ENCODE measurements around the gene ASAH2B.
"Not testable (repeated sequence)": the region's sequence is repeated elsewhere in the genome, so short reads cannot be mapped to it uniquely, and the experiment has no call there.

Gene ASAH2B

DNA sequence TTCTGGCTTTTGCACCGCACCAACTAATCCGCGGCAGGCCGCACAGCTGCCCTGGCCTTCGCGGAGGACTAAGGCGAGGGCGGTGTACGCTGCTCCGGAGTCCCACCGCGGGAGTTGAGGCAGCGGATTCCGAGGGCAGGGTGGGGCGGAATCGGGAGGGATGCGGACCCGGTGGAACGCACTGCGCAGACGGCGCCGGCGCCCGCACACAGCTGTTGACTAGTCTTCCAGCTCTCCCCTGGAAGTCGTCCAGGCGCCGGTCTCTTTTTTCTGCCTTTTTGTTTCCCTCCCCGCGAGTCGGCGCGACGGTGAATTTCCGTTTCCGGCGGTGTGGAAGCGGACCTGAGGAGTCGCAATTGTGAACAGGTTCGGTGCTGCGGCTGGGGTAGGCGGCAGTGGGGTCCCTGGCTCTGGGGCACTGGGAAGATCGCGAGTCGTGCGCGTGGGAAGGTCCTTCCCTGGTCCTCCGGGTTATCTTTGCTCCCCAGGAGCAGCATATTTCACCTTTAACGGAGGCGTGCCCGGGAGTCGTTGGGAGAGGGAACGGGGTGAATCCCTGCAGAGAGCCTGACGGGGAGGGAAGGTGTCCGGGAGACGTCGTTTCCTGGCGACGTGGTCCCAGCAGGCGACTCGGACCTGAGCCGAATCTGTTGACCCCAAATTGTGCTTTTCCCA, at the start of gene ASAH2B:
ASAH2B (plus strand) TSS at position 319 of the 675 bp plus-strand sequence. CDS start 5,195 bp downstream, outside the sequence.
- DNase-seq: peak; percentile 83
- no peaks in the 10 kb centered on the region for H3K9me3 Mint-ChIP-seq
- peak within 1 kb of the TSS; percentile 94 for H3K4me3 Mint-ChIP-seq
- H3K27ac Mint-ChIP-seq: peak within 1 kb of the TSS; percentile 80
- CTCF ChIA-PET: no interaction called here
- peaks cover 20% of the 10 kb centered on the region for H3K4me1 Mint-ChIP-seq
- no peaks in the 10 kb centered on the region for H3K36me3 Mint-ChIP-seq
- H3K27me3 Mint-ChIP-seq: peaks cover 15% of the 10 kb centered on the region

DNA sequence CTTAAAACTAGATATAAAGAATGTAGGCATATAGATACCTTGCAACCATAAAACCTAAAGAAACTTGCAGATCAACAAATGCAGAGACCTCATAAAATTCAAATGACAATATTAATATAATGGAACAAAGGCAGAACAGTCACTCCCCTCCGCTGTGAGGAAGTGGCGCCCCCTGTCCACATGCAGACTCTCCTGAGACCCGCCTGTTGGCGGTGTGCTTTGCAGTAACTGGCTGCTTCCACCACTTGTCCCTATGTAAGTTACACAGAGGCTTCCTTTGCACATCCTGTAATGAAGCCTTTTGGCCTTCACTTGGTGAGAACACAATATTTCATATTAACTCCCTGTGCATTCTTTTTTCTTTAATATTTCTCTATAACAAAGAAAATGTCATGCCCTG, 41.9 kb upstream of the ASAH2B start:
- DNase-seq, H3K4me1 Mint-ChIP-seq, CTCF ChIA-PET, H3K36me3 Mint-ChIP-seq, H3K9me3 Mint-ChIP-seq, H3K4me3 Mint-ChIP-seq, H3K27me3 Mint-ChIP-seq, H3K27ac Mint-ChIP-seq: not testable (repeated sequence)

DNA sequence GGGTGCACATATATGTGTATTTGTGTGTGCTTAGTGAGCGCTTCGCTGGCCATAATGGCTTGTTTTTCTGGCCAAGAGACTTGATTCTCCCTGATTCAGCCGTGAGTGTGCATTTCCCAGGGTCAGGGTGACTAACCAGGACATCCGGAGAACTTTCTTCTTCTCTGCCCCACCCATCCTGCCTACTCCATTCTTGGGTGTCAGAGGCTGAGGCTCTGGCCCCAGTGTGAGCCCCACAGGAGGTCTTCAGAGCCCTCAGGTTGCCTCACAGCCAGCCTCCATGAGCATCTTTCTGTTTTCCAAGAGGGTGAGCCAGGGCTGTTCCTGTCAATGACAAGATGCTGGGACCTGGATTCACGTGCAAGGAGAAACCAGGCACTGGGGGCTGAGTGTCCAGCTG, 37.8 kb upstream of the ASAH2B start:
- H3K9me3 Mint-ChIP-seq, CTCF ChIA-PET, H3K4me1 Mint-ChIP-seq, H3K27me3 Mint-ChIP-seq, DNase-seq, H3K4me3 Mint-ChIP-seq, H3K36me3 Mint-ChIP-seq, H3K27ac Mint-ChIP-seq: not testable (repeated sequence)

DNA sequence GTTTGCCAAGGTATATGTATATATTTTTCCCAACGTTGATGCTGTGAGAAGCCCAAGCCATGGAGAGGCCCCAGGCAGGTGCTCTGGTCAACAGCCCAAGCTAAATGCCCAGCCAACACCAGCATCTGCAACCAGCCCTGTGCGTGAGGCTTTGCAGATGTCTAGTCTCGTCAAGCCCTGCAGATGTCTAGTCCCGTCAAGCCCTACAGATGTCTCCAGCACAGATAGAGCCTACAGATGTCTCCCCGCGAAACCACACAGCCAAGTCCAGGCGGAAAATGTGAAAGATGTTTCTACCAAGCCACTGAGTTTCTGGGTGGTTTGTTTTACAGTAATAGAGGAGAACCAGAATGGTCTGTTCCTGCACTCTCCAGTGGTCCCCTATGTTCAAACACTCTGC, 36.7 kb upstream of the ASAH2B start:
- H3K36me3 Mint-ChIP-seq, H3K27me3 Mint-ChIP-seq, H3K9me3 Mint-ChIP-seq, H3K27ac Mint-ChIP-seq, H3K4me3 Mint-ChIP-seq, H3K4me1 Mint-ChIP-seq, CTCF ChIA-PET, DNase-seq: not testable (repeated sequence)

DNA sequence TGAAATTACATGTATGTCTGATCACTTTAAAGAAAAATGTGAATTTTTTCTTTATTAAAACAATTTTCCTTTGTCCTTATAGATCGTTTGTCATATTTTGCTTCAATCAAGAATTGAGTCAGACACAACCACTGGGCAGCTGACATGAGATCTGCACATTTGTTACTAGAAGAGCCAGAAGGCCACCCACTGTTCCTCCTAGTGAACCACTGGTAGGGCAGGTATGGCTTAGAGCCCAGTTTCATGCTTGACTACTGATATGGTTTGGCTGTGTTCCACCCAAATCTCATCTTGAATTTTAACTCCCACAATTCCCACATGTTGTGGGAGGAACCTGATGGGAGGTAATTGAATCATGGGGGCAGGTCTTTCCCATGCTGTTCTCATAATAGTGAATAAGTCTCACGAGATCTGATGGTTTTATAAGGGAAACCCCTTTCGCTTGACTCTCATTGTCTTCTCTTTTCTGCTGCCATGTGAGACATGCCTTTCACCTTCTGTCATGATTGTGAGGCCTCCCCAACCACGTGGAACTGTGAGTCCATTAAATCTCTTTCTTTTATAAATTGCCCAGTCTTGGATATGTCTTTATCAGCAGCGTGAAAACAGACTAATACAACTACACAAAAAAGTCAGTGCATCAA, 35.2 kb upstream of the ASAH2B start:
- H3K4me3 Mint-ChIP-seq, H3K27ac Mint-ChIP-seq, H3K27me3 Mint-ChIP-seq, H3K4me1 Mint-ChIP-seq, DNase-seq, H3K9me3 Mint-ChIP-seq, H3K36me3 Mint-ChIP-seq, CTCF ChIA-PET: not testable (repeated sequence)

DNA sequence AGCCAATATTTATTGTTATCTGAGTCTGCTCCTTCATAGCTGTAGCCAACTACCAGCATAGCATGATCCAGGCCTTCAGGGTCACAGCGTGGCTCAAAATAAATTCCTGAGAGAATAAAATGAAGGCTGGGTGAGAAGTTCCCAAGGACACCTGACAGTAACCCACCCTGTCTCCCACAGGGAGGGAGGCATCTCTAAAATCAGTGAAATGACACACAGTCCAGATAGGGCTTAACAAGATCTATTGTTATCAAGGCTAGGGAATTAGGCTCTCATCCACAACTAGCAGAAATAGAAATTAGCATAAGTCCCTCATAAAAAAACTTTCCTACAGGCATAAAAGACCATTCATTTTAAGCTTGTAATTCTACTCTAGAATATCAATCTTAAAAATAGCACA, 33.7 kb upstream of the ASAH2B start:
- H3K4me1 Mint-ChIP-seq, H3K36me3 Mint-ChIP-seq, H3K9me3 Mint-ChIP-seq, CTCF ChIA-PET, H3K4me3 Mint-ChIP-seq, H3K27me3 Mint-ChIP-seq, DNase-seq, H3K27ac Mint-ChIP-seq: not testable (repeated sequence)

DNA sequence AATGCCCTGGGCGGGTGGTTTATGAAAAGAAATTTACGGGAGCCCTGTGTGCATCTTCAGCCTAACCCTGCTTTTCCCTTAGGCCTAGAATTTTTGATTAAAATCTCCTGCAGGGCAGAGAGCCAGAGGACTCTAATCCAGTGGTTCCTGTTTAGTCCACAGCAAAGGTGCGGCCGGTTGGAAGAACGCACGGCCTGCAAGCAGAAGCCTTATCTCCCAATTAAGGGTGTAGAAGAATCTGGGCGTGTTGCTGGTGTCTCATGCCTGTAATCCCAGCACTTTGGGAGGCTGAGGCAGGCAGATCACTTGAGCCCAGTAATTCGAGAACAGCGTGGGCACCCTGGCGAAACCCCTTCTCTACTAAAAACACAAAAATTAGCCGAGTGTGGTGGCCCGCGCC, 29.5 kb upstream of the ASAH2B start:
- H3K4me1 Mint-ChIP-seq, H3K4me3 Mint-ChIP-seq, CTCF ChIA-PET, H3K27me3 Mint-ChIP-seq, H3K27ac Mint-ChIP-seq, DNase-seq, H3K9me3 Mint-ChIP-seq, H3K36me3 Mint-ChIP-seq: not testable (repeated sequence)

DNA sequence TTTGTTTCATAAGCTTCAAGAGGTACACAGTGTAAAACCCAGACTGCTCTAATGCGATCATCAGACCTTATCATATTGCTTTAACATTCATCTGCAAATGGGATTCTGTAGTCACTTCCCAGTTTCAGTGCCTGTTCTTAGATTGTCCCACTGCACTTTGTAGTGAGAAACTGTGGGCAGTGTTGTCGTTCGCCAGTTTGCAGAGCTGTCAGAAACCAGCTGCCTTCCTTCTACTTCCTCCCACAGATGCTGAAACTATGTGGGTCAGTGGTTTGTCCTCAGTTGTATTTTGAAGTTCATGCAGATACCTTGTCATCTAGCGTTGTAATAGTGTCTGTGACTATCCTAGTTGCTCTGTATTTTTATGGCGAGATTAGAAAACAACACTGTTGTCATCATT, 15.9 kb upstream of the ASAH2B start:
- H3K9me3 Mint-ChIP-seq, H3K36me3 Mint-ChIP-seq, CTCF ChIA-PET, H3K4me1 Mint-ChIP-seq, DNase-seq, H3K4me3 Mint-ChIP-seq, H3K27ac Mint-ChIP-seq: not testable (repeated sequence)
- peaks cover 15% of the 10 kb centered on the region for H3K27me3 Mint-ChIP-seq

DNA sequence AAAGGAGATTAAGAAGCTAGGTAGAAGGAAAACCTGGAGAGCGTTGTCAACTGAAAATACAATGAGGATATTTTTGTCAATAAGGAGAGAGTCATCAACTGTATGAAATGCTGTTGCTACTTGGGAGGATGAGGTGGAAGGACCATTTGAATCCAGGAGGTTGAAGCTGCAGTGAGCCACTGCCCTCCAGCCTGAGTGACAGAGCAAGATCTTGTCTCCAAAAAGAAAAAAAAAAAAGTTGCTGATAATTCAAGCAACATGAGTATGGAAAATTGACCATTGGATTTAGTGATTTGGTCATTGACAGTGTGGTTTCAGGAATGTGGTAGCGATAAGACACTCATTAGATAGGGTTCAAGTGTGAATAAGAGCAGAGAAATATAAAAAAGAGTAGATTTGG, 11.6 kb upstream of the ASAH2B start:
- DNase-seq, H3K4me1 Mint-ChIP-seq, H3K27ac Mint-ChIP-seq, CTCF ChIA-PET, H3K36me3 Mint-ChIP-seq, H3K4me3 Mint-ChIP-seq, H3K9me3 Mint-ChIP-seq: not testable (repeated sequence)
- H3K27me3 Mint-ChIP-seq: peaks cover 17% of the 10 kb centered on the region

DNA sequence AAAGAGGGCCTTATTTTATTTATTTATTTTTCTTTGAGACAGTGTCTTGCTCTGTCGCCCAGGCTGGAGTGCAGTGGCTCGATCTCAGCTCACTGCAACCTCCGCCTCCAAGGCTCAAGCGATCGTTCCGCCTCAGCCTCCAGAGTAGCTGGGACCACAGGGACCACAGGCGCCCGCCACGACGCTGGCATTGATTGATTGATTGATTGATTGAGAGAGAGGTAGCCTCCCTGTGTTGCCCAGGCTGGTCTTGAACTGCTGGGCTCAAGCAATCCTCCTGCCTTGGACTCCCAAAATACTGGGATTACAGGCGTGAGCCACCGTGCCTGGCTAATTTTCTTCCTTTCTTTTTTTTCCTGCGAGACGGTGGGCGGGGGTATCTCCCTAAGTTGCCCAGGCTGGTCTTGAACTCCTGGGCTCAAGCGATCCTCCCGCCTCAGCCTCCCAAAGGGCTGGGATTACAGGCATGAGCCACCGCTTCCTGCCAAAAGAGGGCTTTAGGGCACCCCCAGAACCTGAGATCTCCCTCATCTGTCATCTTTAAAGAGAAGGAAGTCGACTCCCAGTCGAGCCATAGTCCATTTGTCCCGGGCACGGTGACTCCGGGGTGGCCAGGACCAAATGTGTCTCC, 634 bp upstream of the ASAH2B start:
- Mint-ChIP-seq H3K27me3 (peaks cover 21% of the 10 kb centered on the region), H3K4me1 (peaks cover 20% of the 10 kb centered on the region), H3K27ac (peak overlapping the region; percentile 75), H3K4me3 (peak overlapping the region; percentile 94)
- H3K9me3 Mint-ChIP-seq, CTCF ChIA-PET, DNase-seq, H3K36me3 Mint-ChIP-seq: not testable (repeated sequence)

DNA sequence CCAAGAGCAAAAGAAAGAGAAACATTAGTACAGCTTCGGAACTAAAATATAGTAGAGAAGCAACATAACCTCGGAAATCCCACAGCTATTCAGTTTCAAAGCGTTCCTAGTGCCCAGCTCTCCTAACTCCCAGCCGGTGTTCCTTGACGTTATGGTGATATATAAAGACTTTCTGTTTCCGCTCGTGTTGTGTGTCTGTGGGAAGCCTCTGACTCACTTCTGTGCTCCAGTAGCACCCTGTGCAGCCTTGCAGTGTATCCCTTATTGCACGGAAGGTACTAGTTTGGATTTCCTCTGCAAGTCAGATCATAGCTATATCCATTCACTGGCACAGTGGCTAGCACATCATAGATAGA, 535 bp downstream of the ASAH2B start:
- CTCF ChIA-PET: no interaction called here
- Mint-ChIP-seq H3K9me3 (no peaks in the 10 kb centered on the region), H3K27me3 (peaks cover 15% of the 10 kb centered on the region), H3K27ac (no peak overlapping the region), H3K36me3 (no peaks in the 10 kb centered on the region), H3K4me1 (peaks cover 20% of the 10 kb centered on the region), H3K4me3 (peak overlapping the region; percentile 94)
- DNase-seq: peak; percentile 25

DNA sequence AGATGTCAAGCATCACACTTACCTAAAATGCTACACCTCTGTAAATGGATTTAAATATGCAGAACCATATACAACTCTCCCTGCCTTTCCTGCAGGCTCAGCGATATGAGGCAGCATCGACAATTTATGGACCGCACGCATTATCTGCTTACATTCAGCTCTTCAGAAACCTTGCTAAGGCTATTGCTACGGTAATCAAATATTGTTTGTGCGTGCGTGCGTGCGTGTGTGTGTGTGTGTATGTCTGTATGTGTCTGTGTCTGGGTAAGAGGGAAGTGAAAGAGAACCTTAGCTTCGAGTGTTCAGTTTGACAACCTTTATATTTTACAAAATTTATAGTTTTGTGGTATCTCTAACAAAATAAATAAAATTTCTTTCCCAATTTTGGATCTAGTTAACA, 3.1 kb downstream of the ASAH2B start:
- H3K4me3 Mint-ChIP-seq, CTCF ChIA-PET, DNase-seq, H3K27ac Mint-ChIP-seq, H3K9me3 Mint-ChIP-seq, H3K36me3 Mint-ChIP-seq: not testable (repeated sequence)
- Mint-ChIP-seq H3K4me1 (peaks cover 20% of the 10 kb centered on the region), H3K27me3 (peaks cover 12% of the 10 kb centered on the region)

DNA sequence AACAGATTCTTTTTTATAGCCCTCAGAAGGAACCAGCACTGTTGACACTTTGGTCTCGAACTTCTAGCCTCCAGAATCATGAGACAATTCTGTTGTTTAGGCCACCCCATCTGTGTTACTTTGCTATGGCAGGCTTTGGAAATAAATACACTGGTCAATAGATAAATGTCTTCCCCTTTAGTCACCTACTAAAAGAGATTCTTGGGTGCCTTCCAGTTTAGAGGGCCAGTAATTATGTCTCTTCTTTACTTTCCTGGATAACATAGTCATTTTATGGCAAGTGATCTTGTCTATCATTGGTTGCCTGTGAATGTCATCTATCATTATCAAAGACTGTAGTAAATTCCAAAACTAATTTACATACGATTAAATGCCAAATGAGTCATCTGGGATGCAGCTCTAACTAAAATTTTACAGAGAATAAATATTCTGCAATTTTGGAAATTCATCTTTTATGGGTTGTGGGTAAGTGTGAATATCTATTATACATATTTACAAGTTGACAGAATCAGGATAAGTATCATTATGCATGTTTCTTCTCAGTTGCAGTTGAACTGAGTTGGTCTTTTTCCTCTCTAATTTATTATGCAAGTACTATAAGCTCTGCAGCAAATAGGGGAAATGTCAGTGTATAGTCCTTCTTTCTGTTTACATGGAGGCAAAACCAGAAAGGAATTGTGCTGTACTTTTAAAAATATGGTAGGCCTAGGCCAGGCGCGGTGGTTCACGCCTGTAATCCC, 27.2 kb downstream of the ASAH2B start:
- H3K27me3 Mint-ChIP-seq, DNase-seq, H3K27ac Mint-ChIP-seq, CTCF ChIA-PET, H3K4me1 Mint-ChIP-seq, H3K4me3 Mint-ChIP-seq, H3K9me3 Mint-ChIP-seq, H3K36me3 Mint-ChIP-seq: not testable (repeated sequence)

DNA sequence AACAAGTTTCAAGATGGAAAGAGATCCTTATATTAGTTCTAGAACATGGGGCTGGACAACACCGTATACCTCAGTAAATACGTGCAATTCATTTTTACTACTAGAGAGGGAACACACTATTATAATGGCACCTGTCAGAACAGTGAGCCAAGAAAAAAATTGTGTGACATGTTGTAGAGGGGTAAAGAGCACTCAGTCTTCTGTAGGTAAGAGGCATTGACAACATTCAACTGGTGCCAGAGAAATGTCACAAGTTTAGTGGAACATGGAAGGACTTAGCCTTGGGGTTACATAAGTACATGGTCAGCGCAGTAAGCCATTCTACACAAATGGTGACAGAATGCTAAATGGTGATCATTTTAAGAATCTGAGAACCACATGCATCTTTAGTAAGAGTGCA, 32.3 kb downstream of the ASAH2B start:
- CTCF ChIA-PET, DNase-seq, H3K27me3 Mint-ChIP-seq: not testable (repeated sequence)

DNA sequence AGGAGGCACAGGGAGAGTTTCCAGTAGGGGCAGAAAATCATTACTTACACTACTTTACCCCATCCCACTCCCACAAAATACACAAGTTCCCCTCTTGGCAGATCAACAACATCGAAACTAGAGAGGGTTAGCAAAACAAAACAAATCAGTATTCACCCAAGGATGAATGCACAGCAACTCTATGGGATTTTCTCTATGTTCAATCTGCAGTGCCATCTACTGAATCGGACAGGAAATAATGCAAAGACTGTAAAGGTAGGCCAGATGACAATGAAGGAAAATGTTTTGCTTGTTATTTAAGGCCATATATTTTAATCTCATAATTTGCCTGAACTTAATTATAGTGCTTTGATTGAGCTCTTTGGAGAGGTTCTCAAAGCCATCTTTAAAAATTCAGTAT, 35.1 kb downstream of the ASAH2B start:
- H3K9me3 Mint-ChIP-seq, H3K27ac Mint-ChIP-seq, H3K36me3 Mint-ChIP-seq, H3K4me3 Mint-ChIP-seq, CTCF ChIA-PET, H3K27me3 Mint-ChIP-seq, DNase-seq, H3K4me1 Mint-ChIP-seq: not testable (repeated sequence)

More for the DNA sequence above, 32.3 kb downstream of the ASAH2B start:
- H3K36me3 Mint-ChIP-seq, H3K4me3 Mint-ChIP-seq, H3K4me1 Mint-ChIP-seq, H3K9me3 Mint-ChIP-seq, H3K27ac Mint-ChIP-seq: not testable (repeated sequence)
